Astrocyte of the cerebellum (primary cell): ENCODE data around the gene DNPH1.

Source experiments
- DNase-seq: peaks from one replicate; pipeline ENCODE4 v3.0.0-alpha.2; 2011; ENCODE audit warnings: low read depth
- H3K4me3 ChIP-seq: 2 replicates; pipeline ENCODE4 v1.5.1; 2011; ENCODE audit warnings: mild to moderate bottlenecking, low read depth, low read length, moderate library complexity
- CTCF ChIP-seq: IDR thresholded peaks from 2 replicates; pipeline ENCODE4 v1.5.1; 2012; ENCODE audit warnings: low read length, low read depth, moderate library complexity, mild to moderate bottlenecking; ENCODE audit errors: missing control alignments
- in situ Hi-C: cut with HindIII; loops from 2 replicates; pipeline ENCODE4 v1.10.0; 2017; ENCODE audit warnings: low sequenced_read_pairs

Gene DNPH1

GRCh38 chr6:43220439-43220951 lies 8.8 kb downstream of the DNPH1 start:
- no peak overlapping the region for H3K4me3 ChIP-seq
- no peak for TF ChIP-seq CTCF
- in situ Hi-C loops, result no loop called here
- no peak for DNase-seq

GRCh38 chr6:43219814-43220213 lies 9.5 kb downstream of the DNPH1 start:
- H3K4me3 ChIP-seq, result no peak overlapping the region
- no peak for DNase-seq
- in situ Hi-C loops, result loop anchor here (5.0 kb wide), 1 partner anchor 38 kb away; the partner anchor contains the start of gene CUL9
- TF ChIP-seq CTCF, result no peak

- DNase-seq, result no peak
- in situ Hi-C loops, result loop anchor here (5.0 kb wide), 1 partner anchor 37 kb away; the partner anchor contains the start of gene CUL9
- no peak overlapping the region for H3K4me3 ChIP-seq
- no peak for TF ChIP-seq CTCF
Observed at GRCh38 chr6:43219119-43219518, 10.2 kb downstream of the DNPH1 start.

GRCh38 chr6:43217351-43217750 lies 11.9 kb downstream of the DNPH1 start:
- no peak for DNase-seq
- in situ Hi-C loops, result loop anchor here (5.0 kb wide), 1 partner anchor 35 kb away; the partner anchor contains the start of gene CUL9
- H3K4me3 ChIP-seq, result no peak overlapping the region
- TF ChIP-seq CTCF, result no peak

GRCh38 chr6:43216200-43216599 lies 13.1 kb downstream of the DNPH1 start:
- H3K4me3 ChIP-seq, result no peak overlapping the region
- no peak for TF ChIP-seq CTCF
- no peak for DNase-seq
- in situ Hi-C loops, result loop anchor here (5.0 kb wide), 1 partner anchor 34 kb away; the partner anchor contains the start of gene CUL9

GRCh38 chr6:43215066-43215465 lies 14.2 kb downstream of the DNPH1 start:
- TF ChIP-seq CTCF, result no peak
- in situ Hi-C loops, result loop anchor here (5.0 kb wide), 1 partner anchor 33 kb away; the partner anchor contains the start of gene CUL9
- no peak overlapping the region for H3K4me3 ChIP-seq
- no peak for DNase-seq
